ENCODE measurements around the gene KLF16.

The KLF16 gene

DNA sequence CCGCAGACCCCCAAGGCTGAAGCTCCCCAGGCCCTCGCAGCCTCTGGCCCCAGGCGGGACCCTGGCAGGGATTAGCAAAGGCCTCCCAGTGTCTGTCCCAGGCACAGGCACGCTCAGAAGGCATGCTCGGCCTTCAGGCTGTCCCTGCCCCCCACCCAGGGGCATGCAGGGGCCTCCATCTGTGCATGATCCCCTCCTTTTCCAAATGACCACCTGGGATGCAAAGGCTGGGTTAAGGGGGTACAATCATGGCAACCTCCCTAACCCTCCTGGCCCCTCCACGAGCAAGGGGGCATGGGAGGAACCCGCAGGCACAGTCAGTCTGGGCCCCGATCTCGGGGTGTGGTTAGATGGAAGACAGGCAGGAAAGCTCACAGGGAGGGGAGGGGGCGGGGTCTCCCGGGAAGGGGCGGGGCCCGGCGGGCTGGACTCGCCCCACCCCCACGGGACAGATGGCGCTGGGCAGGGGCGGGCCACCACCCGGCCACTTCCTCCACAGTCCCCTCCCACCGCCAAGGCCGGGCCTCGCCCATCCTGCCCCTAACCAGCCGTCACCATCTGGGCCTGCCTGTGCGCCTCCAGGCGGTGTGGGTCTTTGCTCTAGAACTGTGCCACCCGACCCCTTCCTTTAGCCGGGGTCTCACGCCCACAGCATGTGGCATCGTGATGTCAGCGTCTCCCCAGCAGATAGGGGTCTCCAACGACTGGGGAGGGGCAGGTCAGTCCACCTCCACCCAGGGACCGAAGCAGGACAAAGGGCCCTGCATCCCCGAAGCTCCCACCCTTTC lies 8.1 kb downstream of the KLF16 start:
- peak; percentile 55 for DNase-seq (ENCODE audit: low read depth, low spot score)

DNA sequence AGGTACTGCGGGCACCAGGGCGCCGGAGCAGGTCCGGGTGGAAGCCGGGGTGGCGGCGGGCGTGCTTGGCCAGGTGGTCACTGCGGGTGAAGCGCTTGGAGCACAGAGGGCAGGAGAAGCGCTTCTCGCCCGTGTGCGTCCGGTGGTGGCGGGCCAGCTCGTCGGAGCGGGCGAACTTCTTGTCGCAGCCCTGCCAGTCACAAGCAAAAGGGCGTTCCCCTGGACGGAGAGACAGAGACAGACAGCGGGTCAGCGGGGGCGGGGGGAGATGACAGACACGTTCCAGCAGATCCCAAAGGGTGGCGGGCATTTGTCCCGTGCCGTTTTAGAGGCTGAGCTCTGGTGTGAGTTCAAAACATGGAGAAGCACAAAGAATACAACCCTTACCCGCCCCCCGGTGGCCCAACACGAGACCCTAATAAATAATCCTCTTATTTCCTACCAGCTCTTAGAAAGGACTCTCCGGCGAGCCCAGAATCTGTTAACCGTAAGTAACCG lies 8.8 kb downstream of the KLF16 start:
- DNase-seq (ENCODE audit: low read depth, low spot score): no peak

DNA sequence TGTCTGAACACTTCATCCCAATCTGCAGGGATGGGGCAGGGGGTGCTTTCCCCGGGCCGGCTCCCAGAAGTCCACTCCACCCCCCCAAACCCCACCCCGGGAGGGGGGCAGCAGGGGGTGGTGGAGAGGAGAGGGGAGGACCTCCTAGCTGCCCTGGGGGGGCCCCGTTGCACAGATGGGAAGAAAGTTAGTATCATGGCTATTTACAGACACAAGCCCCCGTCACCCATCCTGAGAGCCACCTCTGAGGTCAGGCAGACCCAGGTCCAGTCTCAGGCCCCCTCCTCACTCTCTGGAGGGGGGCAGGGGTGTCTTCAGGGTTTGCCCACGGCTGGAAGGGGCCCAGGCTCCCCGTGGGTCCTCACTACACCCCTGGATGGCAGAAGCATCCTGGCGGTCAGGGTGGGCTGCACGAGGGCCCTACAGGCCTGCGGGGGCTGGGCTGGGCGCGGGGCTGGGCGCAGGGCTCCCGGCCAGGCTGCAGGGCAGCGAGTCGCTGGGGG lies 9.3 kb downstream of the KLF16 start:
- no peak for DNase-seq (ENCODE audit: low read depth, low spot score)

DNA sequence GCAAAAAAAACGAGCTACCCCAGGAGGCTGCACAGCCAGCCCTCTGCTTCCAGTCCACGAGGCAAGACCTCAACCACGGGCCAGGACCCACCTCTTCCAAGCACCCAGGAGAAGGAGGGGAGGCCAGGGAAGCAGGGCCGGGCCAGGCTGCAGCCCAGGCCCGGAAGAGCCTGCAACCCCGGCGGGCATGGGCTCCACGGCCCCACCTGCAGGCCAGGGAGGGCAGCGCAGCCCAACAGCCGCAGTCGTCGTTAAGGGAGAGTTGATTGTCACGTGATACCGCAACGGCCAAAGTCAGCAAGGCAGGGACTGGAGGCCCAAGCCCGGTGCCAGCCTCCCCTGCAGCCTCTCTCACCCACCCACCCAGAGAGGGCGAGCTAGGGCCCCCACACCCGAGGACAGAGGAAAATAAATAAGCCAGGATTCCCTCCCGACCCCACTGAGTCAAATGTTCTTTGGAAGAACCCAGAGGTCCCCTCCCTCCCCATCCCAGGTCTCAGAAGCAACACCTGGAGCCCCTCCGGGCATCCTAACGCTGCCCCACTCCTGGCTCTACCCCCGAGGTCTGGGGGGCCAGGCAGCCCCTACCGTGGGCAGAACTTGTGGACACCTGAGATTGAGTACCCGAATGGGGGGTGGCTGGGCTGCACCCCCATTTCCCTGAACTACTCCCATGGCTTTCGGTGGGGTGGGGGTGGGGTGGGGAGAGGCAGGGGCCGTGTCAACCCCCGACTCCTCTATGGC lies 9.9 kb downstream of the KLF16 start:
- peak; percentile 37 for DNase-seq (ENCODE audit: low read depth, low spot score)

DNA sequence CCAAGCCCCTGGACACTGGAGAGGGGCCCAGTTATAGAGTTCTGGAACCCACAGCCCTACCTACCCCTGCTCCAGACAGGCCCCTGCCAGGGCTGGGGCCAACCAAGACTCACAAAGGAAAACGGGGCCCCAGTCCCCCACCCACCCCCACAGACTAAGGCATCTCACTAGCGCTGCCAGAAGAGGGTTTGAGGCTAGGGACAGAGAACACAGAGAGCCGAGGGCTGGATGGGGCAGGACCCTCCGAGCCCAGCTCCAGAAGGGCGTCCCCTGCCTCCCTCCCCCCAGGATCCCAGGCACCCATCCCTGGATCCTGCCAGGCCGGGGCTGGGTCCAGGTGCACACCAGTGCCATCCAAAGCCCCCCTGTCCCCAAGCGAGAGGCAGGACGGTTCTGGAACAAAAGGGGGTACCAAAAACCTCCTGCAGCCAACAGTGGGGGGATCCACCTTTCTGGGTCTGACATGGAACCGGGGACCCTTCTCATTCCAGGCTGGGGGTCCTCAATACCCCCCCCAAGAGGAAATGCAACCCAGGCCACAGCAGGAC lies 10.7 kb downstream of the KLF16 start:
- no peak for DNase-seq (ENCODE audit: low read depth, low spot score)

DNA sequence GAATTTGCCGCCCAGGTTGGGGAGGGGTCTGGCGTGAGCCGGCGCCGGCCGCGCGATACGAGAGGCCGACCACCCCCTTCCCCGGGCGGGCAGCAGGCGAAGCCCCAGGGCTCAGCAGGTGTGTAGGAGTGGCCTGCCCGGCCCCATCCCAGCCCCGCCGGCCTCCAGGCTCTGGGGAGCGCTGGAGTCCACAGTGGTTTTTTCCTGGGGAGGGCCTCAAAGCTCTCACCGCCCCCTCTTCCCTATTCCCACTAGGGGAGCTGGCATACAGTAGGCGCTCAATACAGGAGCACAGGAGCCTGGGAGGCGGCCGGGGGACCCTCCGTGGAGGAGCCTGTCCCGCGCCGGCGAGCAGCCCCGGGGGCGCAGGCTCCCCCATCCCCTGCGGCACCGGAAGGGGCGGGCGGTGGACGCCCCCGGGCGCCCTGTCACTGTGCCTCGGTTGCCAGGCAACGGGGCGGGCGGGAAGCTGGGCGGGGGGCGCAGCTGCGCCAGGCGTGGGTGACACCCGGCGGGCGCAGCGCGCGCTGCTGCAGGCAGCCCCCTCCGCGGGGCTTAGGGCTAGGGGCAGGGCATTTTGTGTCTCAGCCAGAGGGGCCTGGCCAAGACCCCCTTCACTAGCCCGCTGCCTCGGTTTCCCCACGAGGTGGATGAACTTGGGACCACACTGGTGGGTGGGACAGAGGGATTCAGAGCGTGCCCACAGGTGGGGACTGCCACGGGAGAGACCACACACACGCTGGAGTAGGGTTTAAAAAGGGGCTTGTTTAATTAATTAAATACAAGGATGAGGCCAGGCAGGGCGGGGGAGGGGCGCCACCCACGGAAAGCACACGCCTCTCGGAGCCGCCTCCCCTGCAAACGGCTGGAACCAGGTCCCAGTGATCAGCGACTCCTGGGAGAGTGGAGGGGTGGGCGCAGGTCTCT lies 11.5 kb downstream of the KLF16 start:
- no peak for DNase-seq (ENCODE audit: low read depth, low spot score)

DNA sequence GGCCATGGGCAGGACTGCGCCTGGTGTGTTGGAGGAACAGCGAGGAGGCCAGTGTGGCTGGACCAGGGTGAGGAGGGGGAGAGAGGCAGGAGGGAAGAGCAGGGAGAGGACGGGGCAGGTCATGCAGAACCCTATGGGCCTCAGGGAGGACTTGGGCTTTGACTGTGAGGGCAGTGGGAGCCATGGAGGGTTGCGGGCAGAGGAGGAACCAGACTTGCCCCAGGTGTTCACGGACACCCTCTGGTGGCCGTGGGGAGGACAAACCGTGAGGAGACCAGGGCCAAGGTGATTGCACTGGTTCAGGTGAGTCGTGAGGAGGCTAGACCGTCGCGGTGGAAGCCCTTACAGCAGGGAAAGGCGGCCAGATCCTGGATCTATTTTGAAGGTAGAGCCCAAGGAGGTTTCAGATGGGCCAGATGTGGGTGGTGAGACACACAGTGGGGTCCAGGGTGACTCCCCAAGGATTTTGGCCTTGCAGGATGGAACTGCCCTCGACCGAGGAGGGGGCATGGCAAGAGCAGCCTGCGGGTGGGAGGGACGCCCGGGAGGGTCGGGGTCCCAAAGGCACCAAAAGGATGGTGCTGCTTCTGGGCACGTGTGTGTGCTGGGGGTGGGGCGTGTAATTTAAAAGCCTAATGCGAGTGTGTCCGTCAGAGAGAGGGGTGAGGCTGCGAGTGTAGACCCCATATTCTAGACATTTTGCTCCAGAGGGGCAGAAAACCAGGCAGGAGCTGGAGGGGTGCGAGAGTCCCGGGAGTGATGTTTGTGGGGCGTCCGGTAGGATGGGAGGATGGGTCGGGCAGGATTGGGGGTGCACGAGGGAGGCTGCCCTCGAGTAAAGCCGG lies 12.3 kb downstream of the KLF16 start:
- DNase-seq (ENCODE audit: low read depth, low spot score): no peak

DNA sequence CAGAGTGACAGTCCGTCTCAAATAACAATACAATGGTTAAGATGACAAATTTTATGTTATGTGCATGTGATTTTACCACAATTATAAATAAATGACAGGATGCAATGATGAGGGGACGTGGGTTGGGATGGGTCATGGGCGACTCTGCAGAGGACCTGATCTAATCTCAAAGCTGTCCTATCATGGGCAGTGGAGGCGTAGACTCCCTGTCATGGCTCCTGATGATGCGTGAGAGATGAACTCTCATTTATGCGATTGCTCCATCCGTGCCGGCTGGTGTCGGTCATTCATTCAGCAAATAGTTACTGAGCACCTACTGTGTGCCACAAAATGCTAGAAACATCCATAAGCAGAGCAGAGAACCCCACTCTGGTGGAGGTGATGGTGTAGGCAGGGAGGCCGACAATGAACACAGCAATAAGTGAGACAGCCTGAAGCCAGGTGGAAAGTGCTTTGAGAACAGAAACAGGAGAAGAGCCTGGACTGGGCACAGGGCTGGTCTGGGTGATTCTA lies 13.4 kb downstream of the KLF16 start:
- no peak for DNase-seq (ENCODE audit: low read depth, low spot score)

DNA sequence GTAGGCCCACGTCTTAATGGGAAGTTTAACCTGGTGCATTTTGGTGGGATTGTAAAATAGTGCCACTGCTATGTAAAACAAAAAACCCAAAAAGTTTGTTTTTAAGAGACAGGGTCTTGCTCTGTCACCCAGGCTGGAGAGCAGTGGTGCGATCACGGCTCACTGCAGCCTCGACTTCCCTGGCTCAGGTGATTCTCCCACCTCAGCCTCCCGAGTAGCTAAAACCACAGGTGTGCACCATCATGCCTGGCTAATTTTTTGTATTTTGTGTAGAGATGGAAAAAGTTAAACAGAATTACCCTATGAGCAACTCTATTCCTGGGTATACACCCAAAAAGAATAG lies 14.3 kb downstream of the KLF16 start:
- DNase-seq (ENCODE audit: low read depth, low spot score): no peak

DNA sequence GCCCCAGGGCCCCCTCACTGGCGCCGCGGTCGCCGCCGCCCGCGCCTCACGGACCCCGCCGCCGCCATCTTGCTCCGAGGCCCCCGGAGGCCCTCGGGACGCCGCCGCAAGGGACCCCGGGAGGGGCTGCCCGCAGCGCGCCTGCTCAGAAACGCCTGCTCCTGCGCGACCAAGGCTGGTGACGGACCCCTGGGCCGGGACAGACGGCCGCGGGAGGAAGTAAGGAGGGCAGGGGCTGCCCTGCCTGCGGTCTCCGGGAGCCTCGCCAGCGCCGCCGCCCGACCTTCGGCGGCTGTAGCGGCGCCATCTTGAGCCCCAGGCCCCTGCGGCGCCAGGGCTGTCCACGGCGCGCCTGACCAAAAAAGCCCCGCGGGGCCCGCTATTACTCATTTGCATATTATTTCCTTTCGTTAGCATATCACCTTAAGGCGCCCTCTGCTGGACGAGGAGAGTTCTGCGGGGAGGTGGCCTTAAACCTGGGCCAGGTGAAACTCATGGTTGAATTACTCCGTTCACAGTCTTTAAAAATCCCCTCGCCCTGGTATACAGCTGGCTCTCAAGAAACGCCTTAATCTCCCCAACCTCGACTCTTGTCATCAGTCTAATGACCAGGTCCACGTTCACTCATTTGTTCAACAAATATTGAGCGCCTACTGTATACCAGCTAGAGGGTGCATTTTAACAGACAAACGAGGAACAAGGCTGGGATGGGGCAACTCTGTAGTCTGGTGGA lies 14.8 kb downstream of the KLF16 start, which contains the start of gene REXO1:
Gene REXO1, minus strand, starts transcription at position 85 of the 733 bp plus-strand sequence. CDS start 125 bp downstream, outside the sequence.
- peak; percentile 79 for DNase-seq (ENCODE audit: low read depth, low spot score)

DNA sequence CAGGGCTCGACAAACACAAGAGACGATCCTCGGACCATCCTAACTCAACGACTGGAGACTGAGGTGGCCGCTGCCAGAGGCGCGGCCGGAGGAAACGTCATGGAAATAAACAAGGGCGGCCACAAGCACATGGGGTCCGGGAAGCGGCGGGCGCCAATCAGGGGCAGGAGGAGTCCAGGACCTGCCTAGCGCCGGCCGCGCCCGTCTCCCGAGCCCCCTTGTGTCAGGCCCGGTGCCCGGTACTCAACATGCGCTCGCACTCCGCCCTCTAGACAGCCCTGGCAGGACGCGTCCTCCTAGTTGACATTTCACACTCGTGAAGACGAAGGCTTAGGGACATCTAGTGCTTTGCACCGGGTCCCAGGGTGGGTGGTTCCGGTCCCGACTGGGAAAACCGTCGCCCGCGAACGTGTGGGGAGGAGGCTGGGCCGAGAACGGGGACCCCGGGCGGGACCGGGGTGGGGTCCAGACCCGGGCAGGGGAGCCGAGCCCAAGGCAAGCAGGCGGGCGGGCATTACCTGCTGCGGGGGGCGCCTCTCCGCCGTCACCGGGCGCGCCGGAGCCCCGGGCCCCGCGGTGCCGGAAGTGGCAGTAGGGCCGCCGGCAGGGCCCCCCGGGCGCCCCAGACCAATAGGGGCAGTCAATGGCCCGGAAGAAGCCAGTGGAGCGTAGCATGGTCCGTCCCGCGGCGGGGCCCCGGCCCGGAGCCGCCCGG lies 15.5 kb downstream of the KLF16 start:
- no peak for DNase-seq (ENCODE audit: low read depth, low spot score)

DNA sequence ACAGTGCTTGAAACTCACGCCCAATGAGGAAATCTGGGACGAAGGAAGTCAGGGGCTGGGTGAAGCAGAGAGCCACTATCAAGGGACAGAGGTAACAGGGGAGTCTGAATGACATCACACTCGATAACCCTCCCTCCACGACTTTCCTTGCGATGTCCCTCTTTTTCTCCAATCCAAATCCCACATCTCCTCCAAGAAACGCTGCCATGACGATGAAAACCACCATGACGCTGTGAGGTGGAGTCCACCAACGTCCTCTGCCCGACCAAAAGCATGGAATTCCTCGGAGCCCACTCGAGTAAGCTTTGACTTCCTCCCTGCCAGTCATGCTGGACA lies 16.1 kb downstream of the KLF16 start:
- DNase-seq (ENCODE audit: low read depth, low spot score): no peak

DNA sequence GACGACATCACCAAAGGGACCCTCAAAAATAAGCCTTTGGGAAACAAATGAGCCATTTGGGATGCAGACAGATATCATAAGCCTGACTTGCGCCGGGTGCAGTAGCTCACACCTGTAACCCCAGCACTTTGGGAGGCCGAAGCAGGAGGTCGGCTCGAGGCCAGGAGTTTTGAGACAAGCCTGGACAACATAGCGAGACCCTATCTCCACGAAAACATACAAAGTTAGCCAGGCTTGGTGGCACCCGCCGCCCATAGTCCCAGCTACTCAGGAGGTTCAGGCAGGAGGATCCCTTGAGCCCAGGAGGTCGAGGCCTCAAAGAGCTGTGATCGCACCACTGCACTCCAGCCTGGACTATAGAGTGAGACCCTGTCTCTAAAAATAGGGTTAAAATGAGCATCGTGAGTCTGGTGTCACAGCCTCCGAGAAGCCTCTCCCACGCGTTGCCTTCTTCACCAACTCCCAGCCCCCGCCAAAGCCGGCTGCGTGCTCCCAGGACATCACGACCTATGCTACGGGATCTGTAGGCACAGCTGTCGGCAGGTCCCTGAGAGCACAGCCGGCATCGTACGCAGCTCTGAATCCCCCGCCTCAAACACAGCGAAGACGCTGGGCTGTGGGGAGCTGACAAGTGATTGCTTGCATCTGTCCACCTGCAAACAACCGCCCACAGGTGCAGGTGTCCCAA lies 16.7 kb downstream of the KLF16 start:
- no peak for DNase-seq (ENCODE audit: low read depth, low spot score)

DNA sequence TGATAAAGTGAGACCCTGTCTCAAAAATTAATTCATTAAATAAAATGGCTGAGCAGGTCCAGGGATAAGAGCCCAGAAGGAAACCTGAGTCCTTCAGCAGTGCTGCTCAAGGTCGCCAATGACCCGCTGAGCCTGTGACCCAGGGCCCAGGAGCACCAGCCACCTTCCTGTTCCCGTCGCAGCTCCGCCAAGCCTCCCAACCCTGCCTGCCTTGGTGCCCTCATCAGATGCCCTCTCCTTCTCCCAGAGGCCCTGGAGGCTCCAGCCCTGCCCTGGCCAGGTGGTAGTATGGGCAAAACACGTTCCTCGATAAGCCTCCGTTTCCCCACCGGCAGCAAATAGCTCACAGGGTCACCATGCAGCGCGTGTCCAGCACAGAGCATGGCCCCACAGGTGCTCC lies 17.7 kb downstream of the KLF16 start:
- no peak for DNase-seq (ENCODE audit: low read depth, low spot score)

DNA sequence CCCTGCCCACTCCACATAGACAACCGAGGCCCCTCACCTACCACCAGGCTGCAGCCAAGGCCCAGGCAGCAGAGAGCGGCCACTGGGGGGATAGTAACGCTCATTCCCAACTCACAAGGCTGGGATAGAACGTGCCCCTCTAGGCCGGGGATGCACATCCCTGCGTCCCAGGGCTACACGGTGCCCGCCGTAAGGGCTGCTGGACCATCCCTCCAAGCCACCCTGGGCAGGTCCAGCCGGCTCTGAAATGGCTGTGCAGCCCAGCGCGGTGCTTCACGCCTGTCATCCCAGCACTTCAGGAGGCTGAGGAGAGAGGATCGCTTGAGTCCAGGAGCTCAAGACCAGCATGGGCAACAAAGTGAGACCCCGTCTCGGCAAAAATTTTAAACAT lies 18.3 kb downstream of the KLF16 start:
- no peak for DNase-seq (ENCODE audit: low read depth, low spot score)

DNA sequence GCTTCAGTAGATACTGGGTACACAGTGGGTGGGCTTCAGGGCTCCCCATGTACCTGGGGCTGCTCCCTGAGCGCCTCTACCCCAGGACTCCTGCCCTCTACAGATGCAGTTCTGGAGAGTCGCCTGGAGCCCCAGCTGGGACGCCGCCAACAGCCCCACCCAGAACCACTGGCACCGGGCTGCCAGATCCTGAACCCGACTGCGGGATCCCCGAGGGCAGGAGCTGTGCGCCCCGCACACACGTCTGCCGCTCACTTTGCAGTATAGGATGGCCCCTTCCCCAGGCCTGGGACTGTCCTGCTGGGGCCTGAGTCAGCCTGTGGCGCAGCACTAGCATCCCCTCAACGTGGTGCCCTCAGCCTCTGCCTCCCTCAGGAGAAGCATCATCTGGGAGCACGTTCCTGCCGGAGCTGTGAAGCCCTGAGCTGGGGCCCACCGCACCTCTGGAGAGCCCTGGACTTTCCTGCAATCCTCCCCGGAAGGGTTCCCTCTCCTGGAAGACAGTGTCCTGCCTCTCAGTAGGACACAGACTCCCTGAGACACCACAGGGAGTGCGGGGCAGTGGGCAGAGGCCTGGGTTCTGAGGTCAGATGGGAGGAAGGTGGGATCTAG lies 18.8 kb downstream of the KLF16 start:
- no peak for DNase-seq (ENCODE audit: low read depth, low spot score)

DNA sequence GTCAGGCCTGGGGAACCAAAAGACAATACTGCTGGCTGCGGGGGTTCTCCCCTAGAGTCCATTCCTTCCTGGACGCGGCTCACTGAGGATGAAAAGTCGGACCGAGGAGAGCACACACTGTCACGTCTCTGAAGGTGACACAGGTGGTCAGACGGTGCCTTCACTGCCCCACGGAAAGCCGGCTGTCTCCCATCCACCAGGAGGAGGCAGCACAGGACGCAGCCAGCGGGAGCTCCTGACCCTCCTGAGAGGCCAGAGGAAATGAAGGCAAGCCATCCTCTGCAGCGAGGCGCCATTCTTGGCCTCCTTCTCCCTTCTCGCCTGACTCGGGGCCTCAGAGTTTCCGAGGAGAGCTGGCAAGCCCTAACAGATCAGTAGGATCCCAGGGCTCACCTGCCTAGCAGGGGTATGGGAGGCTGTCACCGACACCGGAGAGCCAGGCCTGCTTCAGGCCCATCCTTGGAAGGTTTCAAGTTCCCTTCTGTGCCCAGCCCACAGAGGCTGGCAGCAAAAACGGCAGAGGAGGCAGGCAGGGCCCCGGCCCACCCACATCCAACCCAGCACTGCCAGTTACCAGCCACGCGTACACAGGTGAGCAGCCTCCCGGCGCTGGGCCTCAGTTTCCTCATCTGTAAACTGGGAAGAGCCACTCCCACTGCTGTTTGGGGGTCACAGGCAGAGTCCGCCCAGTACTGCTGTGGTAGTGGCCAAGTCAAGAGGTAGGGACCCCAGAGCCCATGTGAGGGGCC lies 19.6 kb downstream of the KLF16 start:
- DNase-seq (ENCODE audit: low read depth, low spot score): no peak

Measured in brain pericyte (primary cell).